HG02981 (cell line): Measurements from ENCODE around the gene PEX11G.

Experiments
- ATAC-seq: cut with Tn5 transposase; IDR thresholded peaks from one replicate; pipeline ENCODE4 v1.9.1; 2021; ENCODE audit warnings: mild to moderate bottlenecking, moderate library complexity; ENCODE audit not compliant: unreplicated experiment

The PEX11G gene

DNA sequence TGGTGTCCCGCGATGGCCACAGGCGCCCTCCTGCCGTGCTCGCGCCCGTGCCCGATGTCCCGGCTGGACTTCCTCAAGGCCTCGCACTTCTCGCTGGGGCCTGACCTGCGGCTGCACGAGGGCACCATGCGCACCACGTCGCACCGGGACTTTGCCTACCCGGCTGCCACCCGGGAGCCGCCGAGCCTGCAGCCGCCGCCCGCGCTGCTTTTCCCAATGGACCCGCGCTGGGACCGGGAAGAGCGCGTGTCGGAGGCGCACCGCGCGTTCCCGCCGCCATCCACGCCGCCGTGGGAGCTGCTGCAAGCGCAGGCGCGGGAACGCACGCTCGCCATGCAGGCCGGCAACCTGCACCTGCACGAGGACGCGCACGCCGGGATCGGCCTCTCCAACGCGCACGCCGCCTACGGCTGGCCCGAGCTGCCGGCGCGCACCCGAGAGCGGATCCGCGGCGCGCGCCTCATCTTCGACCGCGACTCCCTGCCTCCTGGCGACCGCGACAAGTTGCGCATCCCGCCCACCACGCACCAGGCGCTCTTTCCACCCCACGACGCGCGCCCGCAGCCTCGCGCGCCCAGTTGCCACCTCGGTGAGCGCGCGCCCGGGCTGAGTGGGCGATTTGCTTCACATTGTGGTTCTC lies 12.1 kb upstream of the PEX11G start:
- no peak for ATAC-seq

GRCh38 chr19:7497292-7497691 lies 8.5 kb upstream of the PEX11G start:
- no peak for ATAC-seq

DNA sequence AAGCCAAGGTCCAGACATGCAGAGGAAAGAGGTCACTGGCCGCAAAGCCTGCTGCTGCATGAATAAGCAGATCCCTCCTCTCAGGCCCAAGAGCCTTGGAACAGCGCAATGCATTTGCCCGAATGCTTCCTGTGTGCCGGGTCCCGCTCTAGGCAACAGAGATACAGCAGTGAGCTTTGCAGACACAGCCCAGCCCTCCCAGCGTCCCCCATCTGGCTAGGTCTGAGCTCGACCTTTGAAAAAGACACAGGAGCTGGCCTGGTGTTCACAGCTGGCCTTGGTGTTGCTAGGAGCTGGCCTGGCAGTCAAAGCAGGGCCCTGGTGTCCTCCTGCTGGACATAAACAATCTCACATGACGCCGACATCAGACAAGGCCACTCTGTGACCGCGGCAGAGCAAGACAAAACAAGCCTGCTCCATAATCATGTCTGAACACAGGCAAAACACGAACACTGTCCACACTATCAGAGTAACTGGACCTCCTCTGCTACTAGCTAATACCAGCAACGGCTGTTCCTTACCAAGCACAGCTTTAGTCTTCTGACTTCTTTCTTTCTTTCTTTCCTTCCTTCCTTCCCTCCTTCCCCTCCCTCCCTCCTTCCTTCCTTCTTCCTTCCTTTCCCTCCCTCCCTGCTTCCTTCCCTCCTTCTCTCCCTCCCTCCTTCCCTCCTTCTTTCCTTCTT lies 5.7 kb upstream of the PEX11G start:
- ATAC-seq = no peak

- ATAC-seq = no peak
These were observed 3.7 kb upstream of the PEX11G start for GRCh38 chr19:7492558-7492957.

- no peak for ATAC-seq
These were observed 3.3 kb upstream of the PEX11G start for GRCh38 chr19:7492142-7492541.

DNA sequence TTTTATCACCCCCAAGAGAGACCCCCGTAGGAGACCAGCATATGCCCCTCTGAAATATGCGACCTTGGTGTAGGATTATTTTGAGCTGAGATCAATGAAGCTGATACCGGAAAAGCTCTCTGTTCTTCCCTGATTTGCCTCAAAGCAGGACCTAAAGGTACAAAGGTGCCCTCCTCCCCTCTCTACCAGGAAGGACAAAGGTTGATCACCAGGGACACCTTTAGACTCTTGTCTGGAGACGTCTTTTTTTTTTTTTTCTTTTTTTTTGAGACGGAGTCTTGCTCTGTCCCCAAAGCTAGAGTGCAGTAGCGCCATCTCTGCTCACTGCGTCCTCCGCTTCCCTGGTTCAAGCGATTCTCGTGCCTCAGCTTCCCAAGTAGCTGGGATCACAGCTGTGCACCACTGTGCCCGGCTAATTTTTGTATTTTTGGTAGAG lies 792 bp upstream of the PEX11G start:
- ATAC-seq = no peak

DNA sequence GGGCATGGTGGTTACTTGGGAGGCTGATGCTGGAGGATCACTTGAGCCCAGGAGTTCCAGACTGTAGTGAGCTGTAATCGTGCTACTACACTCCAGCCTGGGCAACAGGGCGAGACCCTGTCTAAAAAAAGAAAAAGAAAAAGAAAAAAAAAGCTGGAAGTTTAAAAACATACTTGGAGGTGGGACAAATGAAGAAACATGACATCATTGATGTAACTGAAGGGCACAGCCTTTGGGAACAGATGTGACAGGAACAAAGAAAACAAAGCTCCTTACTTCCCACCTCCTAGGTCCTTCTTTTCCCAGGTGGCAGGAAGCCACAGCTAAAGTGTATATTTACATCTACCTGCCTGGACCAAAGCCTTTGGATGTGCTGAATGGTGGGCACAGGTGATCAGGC lies 1.9 kb downstream of the PEX11G start:
- ATAC-seq = no peak

GRCh38 chr19:7483720-7484201 lies 5.1 kb downstream of the PEX11G start:
- ATAC-seq = no peak

DNA sequence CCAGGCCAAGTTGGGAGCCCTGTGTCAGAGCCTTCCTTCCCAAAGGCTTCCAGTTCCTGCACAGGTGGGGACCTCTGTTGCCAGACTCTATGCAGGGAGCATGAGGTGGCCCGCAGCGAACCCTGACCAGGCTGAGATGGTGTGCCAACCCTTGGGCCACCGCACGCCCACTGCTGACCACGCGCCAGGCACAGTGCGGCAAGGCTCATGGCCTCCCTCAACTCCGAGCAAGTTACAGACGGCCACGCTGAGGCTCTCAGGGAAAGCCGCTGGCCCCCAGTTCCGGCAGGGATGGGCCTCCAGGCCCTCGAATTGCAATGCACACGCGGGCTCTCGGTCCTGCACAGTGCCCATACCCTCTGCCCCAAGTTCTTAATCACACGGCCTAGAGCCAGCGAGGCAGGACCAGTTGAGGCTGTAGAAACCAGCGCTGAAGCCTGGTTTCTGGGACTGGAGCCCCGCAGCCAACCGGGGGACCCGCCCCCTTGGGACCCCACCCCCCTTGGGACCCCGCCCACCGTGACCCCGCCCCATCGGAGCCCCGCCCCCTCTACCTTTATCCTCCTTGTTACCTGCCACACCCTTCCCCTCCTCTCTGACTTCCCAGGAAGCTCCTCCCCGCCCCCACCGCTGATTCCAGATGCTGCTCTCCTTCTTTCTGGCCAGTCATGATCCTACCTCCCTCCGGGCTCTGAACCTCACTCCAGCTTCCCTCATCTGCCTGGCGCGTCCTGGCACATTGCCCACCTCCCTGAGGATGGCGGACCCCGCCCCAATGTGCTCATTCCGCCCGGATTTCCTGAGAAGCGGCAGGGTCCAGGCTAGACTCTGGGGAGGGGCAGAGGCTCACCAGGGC lies 6.0 kb downstream of the PEX11G start:
- no peak for ATAC-seq

DNA sequence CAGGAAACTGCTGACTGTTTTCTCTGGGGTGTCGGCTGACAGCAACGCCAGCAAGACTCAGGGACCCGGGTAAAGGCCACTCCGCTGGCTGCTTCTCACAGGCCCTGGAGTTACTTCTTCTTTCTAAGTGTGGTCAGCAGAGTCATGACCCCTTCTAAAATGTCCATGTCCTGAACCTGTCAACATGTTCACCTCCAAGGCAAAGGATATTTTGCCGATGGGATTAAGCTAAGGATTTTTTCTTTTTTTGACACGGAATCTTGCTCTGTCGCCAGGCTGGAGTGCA lies 7.9 kb downstream of the PEX11G start:
- no peak for ATAC-seq

- ATAC-seq = no peak
These were observed 8.4 kb downstream of the PEX11G start for GRCh38 chr19:7480222-7480969.

DNA sequence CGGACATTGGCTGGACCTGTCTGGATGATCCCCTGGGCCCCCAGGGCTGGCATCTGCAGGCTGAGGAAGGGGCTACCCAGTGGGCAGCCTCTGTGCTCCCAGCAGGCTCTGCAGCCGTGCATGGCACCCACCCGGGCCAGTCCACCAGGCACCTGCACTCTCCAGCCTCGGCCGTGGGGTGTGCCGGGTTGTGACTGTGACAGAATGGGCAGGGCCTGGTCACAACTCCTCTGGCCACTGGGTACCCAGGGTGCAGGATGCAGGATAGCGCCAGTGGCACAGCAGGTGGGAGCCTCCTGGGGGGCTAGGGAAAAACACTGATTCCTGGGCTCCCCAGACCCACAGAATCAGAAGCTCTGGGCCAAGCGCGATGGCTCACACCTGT lies 10.0 kb downstream of the PEX11G start:
- ATAC-seq = no peak

- ATAC-seq = no peak
These were observed 10.5 kb downstream of the PEX11G start for GRCh38 chr19:7478173-7478842.

DNA sequence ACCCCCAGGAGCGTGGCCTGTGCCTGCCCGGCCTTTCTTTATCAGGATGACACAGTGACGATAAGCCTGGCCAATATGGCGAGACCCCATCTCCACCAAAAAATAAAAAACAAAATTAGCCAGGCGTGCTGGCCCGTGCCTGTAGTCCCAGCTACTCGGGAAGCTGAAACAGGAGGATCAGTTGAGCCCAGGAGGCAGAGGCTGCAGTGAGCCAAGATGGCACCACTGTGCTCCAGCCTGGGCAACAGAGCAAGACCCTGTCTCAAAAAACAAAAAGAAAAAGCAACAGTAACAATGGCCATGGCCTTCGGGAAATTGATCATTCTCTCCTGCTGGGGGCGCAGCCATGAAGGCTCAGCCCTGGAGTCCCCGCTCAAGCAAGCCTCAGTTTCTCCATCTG lies 11.1 kb downstream of the PEX11G start:
- ATAC-seq = no peak

- no peak for ATAC-seq
These were observed 11.9 kb downstream of the PEX11G start for GRCh38 chr19:7476777-7477494.

GRCh38 chr19:7476241-7476640 lies 12.6 kb downstream of the PEX11G start:
- no peak for ATAC-seq

GRCh38 chr19:7475665-7476064 lies 13.2 kb downstream of the PEX11G start:
- ATAC-seq = no peak

DNA sequence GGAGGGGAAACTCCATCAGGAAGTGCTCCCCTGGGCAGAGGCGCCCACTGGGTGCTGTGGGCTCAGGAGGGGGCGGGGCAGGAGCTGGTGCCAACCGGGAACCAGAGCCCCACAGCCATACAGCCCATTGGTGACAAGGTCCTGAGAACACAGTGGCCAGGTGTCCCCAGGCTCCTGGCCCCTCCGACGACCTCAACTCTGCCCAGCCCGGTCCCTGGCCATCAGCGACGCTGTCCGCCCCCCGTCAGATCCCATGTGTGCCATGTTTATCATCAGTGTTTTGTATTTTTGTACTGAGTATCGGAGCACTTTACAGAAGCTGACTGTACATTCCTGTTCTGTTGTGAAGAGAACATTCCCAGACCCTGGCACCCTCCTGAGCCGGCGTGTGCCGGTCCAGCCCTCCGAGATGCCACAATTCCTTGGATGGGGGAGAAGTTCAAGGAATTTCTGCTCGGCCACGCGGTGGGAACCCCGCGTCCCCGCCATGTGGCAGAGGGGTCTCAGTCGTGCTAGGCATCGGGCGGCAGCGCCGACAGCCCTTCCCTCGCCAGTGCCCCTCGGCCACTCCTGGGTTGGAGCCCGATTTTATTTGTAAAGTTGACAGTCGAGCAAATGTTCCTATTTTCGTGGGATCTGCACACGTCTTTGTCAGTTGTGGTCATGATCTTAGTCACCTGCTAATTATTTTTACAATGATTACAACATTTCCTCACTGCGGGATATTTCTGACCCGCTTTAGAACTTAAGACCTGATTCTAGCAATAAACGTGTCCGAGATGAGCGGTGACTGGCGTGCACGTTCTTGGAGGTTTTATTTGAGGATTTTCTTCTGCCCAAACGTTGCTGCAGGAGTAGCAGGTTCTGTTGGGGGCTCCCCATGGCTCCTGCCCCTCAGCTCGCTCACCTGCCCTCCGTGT lies 16.9 kb downstream of the PEX11G start:
- no peak for ATAC-seq
